Neural progenitor cell (in vitro differentiated cells): Measurements from ENCODE around the gene MED17.

Experiments used
- CTCF ChIP-seq: fragments of 200-600 bp; sonication (generic); IDR thresholded peaks from 2 replicates; pipeline ENCODE4 v1.5.1; 2017; ENCODE audit warnings: antibody characterized with exemption, mild to moderate bottlenecking
- EZH2 ChIP-seq: fragments of 200-600 bp; sonication (generic); IDR thresholded peaks from 2 replicates; pipeline ENCODE4 v1.6.1; 2017; ENCODE audit warnings: antibody characterized with exemption, mild to moderate bottlenecking, moderate library complexity
- EZH2phosphoT487 ChIP-seq: fragments of 200-600 bp; sonication (generic); IDR thresholded peaks from 2 replicates; pipeline ENCODE4 v1.6.1; 2017; ENCODE audit warnings: antibody characterized with exemption

GRCh38 chr11:93735627-93736026 is 48.5 kb upstream of the MED17 start:
- TF ChIP-seq CTCF (no peak), EZH2 (no peak), EZH2phosphoT487 (no peak)
